SU-DHL-6 (cell line): ENCODE data around the gene AOAH.

Experiments used
- H2AFZ ChIP-seq: fragments of 200-600 bp; sonication (generic); 2 replicates; pipeline ENCODE4 v1.6.1; 2014; ENCODE audit warnings: low read depth, mild to moderate bottlenecking, moderate library complexity, mixed read lengths, antibody characterized with exemption, low read length; ENCODE audit not compliant: severe bottlenecking
- H3F3A ChIP-seq: fragments of 200-600 bp; shearing (Covaris generic); 2 replicates; pipeline ENCODE4 v1.6.0; 2016; ENCODE audit warnings: antibody characterized with exemption, mild to moderate bottlenecking; ENCODE audit not compliant: insufficient read depth
- H3K27ac ChIP-seq: fragments of 200-600 bp; sonication (generic); 2 replicates; pipeline ENCODE4 v1.5.1; 2016; ENCODE audit warnings: low read depth, mild to moderate bottlenecking, low read length, moderate library complexity, mixed read lengths
- H3K27me3 ChIP-seq: fragments of 200-600 bp; sonication (generic), shearing (Covaris generic); 2 replicates; pipeline ENCODE4 v1.6.0; 2014; ENCODE audit warnings: mild to moderate bottlenecking, low read length
- H3K36me3 ChIP-seq: fragments of 200-600 bp; sonication (generic); 2 replicates; pipeline ENCODE4 v1.6.1; 2014; ENCODE audit warnings: mild to moderate bottlenecking, low read length, mixed read lengths
- H3K4me2 ChIP-seq: fragments of 300-600, 200-600 bp; shearing (Covaris generic), sonication (generic); 2 replicates; pipeline ENCODE4 v1.6.0; 2014; ENCODE audit warnings: low read length, low read depth, mild to moderate bottlenecking; ENCODE audit not compliant: poor library complexity, severe bottlenecking
- H3K4me3 ChIP-seq: fragments of 200-600 bp; sonication (generic); 2 replicates; pipeline ENCODE4 v1.5.1; 2014; ENCODE audit warnings: antibody characterized with exemption, low read length, mild to moderate bottlenecking, mixed read lengths; ENCODE audit not compliant: insufficient read depth, poor library complexity, severe bottlenecking
- H3K79me2 ChIP-seq: fragments of 200-600 bp; sonication (generic); 2 replicates; pipeline ENCODE4 v1.6.1; 2014; ENCODE audit warnings: mild to moderate bottlenecking, low read length, moderate library complexity; ENCODE audit not compliant: insufficient read depth
- H3K9ac ChIP-seq: fragments of 200-600 bp; sonication (generic); 2 replicates; pipeline ENCODE4 v1.7.0; 2014; ENCODE audit warnings: mild to moderate bottlenecking, low read length
- H3K9me2 ChIP-seq: fragments of 200-600 bp; sonication (generic); replicated peaks from 2 replicates; pipeline ENCODE4 v1.6.1; 2014; ENCODE audit warnings: low read length; ENCODE audit not compliant: insufficient read depth
- H3K9me3 ChIP-seq: fragments of 200-600 bp; sonication (generic); 2 replicates; pipeline ENCODE4 v1.6.1; 2014; ENCODE audit warnings: low read length, mixed read lengths; ENCODE audit not compliant: insufficient read depth
- H4K20me1 ChIP-seq: fragments of 200-600 bp; sonication (generic); 2 replicates; pipeline ENCODE4 v1.6.1; 2014; ENCODE audit warnings: low read depth, mild to moderate bottlenecking, antibody characterized with exemption, low read length, moderate library complexity, mixed read lengths
- CTCF ChIP-seq: fragments of 200-600 bp; sonication (generic); IDR thresholded peaks from one replicate; pipeline ENCODE4 v1.5.1; 2017; ENCODE audit warnings: antibody characterized with exemption, mild to moderate bottlenecking, low read length, moderate library complexity; ENCODE audit not compliant: insufficient read depth, poor library complexity, severe bottlenecking
- EZH2phosphoT487 ChIP-seq: fragments of 200-600 bp; sonication (generic), shearing (Covaris generic); conservative IDR thresholded peaks from 2 replicates; pipeline ENCODE4 v1.6.1; 2018; ENCODE audit warnings: mild to moderate bottlenecking, antibody characterized with exemption, low read length, moderate library complexity, mixed read lengths

The AOAH gene

GRCh38 chr7:36620166-36620708 is 104.1 kb downstream of the AOAH start:
- TF ChIP-seq EZH2phosphoT487 = no peak
- no peak for TF ChIP-seq CTCF
- H3K36me3 ChIP-seq = no peaks in the 10 kb centered on the region
- no peak overlapping the region for H3K4me2 ChIP-seq
- no peaks in the 10 kb centered on the region for H3K9me3 ChIP-seq
- H3K27me3 ChIP-seq = no peaks in the 10 kb centered on the region
- no peak overlapping the region for H2AFZ ChIP-seq
- H3K9ac ChIP-seq = no peak overlapping the region
- H3K9me2 ChIP-seq = no peaks in the 10 kb centered on the region
- no peaks in the 10 kb centered on the region for H3F3A ChIP-seq
- no peaks in the 10 kb centered on the region for H4K20me1 ChIP-seq
- H3K79me2 ChIP-seq = no peaks in the 10 kb centered on the region
- H3K4me3 ChIP-seq = no peak overlapping the region
- H3K27ac ChIP-seq = no peak overlapping the region

GRCh38 chr7:36617408-36617807 is 106.9 kb downstream of the AOAH start:
- H3K9ac ChIP-seq = no peak overlapping the region
- H3K9me2 ChIP-seq = no peaks in the 10 kb centered on the region
- H3K79me2 ChIP-seq = no peaks in the 10 kb centered on the region
- no peaks in the 10 kb centered on the region for H3F3A ChIP-seq
- no peaks in the 10 kb centered on the region for H3K9me3 ChIP-seq
- H3K36me3 ChIP-seq = no peaks in the 10 kb centered on the region
- H4K20me1 ChIP-seq = no peaks in the 10 kb centered on the region
- H2AFZ ChIP-seq = no peak overlapping the region
- TF ChIP-seq EZH2phosphoT487 (no peak), CTCF (no peak)
- H3K27me3 ChIP-seq = no peaks in the 10 kb centered on the region
- no peak overlapping the region for H3K4me3 ChIP-seq
- no peak overlapping the region for H3K4me2 ChIP-seq
- H3K27ac ChIP-seq = no peak overlapping the region

- TF ChIP-seq EZH2phosphoT487 (no peak), CTCF (no peak)
- Histone ChIP-seq H3F3A (no peaks in the 10 kb centered on the region), H3K79me2 (no peaks in the 10 kb centered on the region)
Observed at GRCh38 chr7:36615852-36616540, 108.3 kb downstream of the AOAH start.

More at GRCh38 chr7:36615852-36616540, 108.3 kb downstream of the AOAH start:
- Histone ChIP-seq H3K27ac (no peak overlapping the region), H3K36me3 (no peaks in the 10 kb centered on the region), H3K9me2 (no peaks in the 10 kb centered on the region), H3K27me3 (no peaks in the 10 kb centered on the region), H3K4me2 (no peak overlapping the region), H3K9me3 (no peaks in the 10 kb centered on the region), H4K20me1 (no peaks in the 10 kb centered on the region), H2AFZ (no peak overlapping the region), H3K9ac (no peak overlapping the region), H3K4me3 (no peak overlapping the region)
